ENCODE measurements around the gene SPINK5.

GRCh38 chr5:148113243-148113642 lies 49.5 kb downstream of the SPINK5 start:
- TF ChIP-seq PKNOX1 (IDR thresholded peaks at IDR 0.05): no peak
- no peak for TF ChIP-seq HDGF (IDR thresholded peaks at IDR 0.05; ENCODE audit: borderline replicate concordance)
- no peak for TF ChIP-seq FOXM1 (IDR thresholded peaks at IDR 0.05; ENCODE audit: borderline replicate concordance)
- TF ChIP-seq L3MBTL2 (conservative IDR thresholded peaks at IDR 0.05): no peak
- TF ChIP-seq SUZ12 (IDR thresholded peaks at IDR 0.05): no peak
- no peak for TF ChIP-seq NFRKB (IDR thresholded peaks at IDR 0.05)
- no peak for TF ChIP-seq LEF1 (IDR thresholded peaks at IDR 0.05; ENCODE audit: borderline replicate concordance)
- TF ChIP-seq SP1 (IDR thresholded peaks at IDR 0.05): no peak
- no peak for TF ChIP-seq CTBP1 (IDR thresholded peaks at IDR 0.05; ENCODE audit: borderline replicate concordance)
- TF ChIP-seq ELF4 (IDR thresholded peaks at IDR 0.05): no peak
